WTC11 (cell line): ENCODE measurements around the gene ZIK1. TPM values are rescaled to one million over a fixed set of nuclear protein-coding genes. Genes with fewer than 3 reads are reported as not detected.

ENCODE experiments used
- ATAC-seq: fragments of 200-7000 bp; cut with Tn5 transposase; 2 replicates; pipeline ENCODE4 v1.10.0; 2021; ENCODE audit warnings: mild to moderate bottlenecking, moderate library complexity
- CTCF ChIA-PET: fragments of 300-600 bp; sonication (Branson Sonifier 250); formaldehyde crosslinking; loops from one replicate; lab custom pipeline; 2021; ENCODE audit warnings: antibody characterized with exemption; lab: Charles Lee
- POLR2A ChIA-PET: fragments of 350-600 bp; sonication (Branson Sonifier 250); formaldehyde crosslinking; loops from one replicate; lab custom pipeline; 2021; ENCODE audit warnings: antibody characterized with exemption; lab: Charles Lee
- DNase-seq: peaks from one replicate; pipeline ENCODE4 v3.0.0; 2021; ENCODE audit warnings: low spot score
- H3K27ac Mint-ChIP-seq: 2 replicates; pipeline ENCODE4 v1.8.0; 2021; ENCODE audit warnings: mixed read lengths
- H3K27me3 Mint-ChIP-seq: 2 replicates; pipeline ENCODE4 v1.8.0; 2021; ENCODE audit warnings: low read depth, mild to moderate bottlenecking, moderate library complexity, mixed read lengths
- H3K36me3 Mint-ChIP-seq: 2 replicates; pipeline ENCODE4 v1.8.0; 2021; ENCODE audit warnings: mixed read lengths
- H3K4me1 Mint-ChIP-seq: 2 replicates; pipeline ENCODE4 v1.8.0; 2022; ENCODE audit warnings: mixed read lengths
- H3K4me3 Mint-ChIP-seq: 2 replicates; pipeline ENCODE4 v1.8.0; 2021; ENCODE audit warnings: mild to moderate bottlenecking, moderate library complexity, mixed read lengths
- H3K9me3 Mint-ChIP-seq: 2 replicates; pipeline ENCODE4 v1.8.0; 2021; ENCODE audit warnings: mixed read lengths
- AFF4 ChIP-seq: sonication (generic); formaldehyde crosslinking; IDR thresholded peaks from 2 replicates; pipeline ENCODE4 v1.8.1; 2023; ENCODE audit warnings: mild to moderate bottlenecking, missing genetic modification reagents, borderline replicate concordance
- CREB1 ChIP-seq: sonication (generic); formaldehyde crosslinking; IDR thresholded peaks from 2 replicates; pipeline ENCODE4 v1.8.0; 2023; ENCODE audit warnings: mild to moderate bottlenecking, missing genetic modification reagents
- ERG ChIP-seq: fragments of 250-450 bp; sonication (Bioruptor Pico); IDR thresholded peaks from 2 replicates; pipeline ENCODE4 v1.8.0; 2021; ENCODE audit warnings: mild to moderate bottlenecking
- ESRRA ChIP-seq: sonication (generic); formaldehyde crosslinking; IDR thresholded peaks from 2 replicates; pipeline ENCODE4 v1.8.1; 2022; ENCODE audit warnings: mild to moderate bottlenecking, missing genetic modification reagents, borderline replicate concordance
- HMGXB4 ChIP-seq: sonication (generic); formaldehyde crosslinking; IDR thresholded peaks from 2 replicates; pipeline ENCODE4 v1.8.1; 2023; ENCODE audit warnings: mild to moderate bottlenecking, moderate library complexity, missing genetic modification reagents
- MAX ChIP-seq: sonication (generic); formaldehyde crosslinking; IDR thresholded peaks from 2 replicates; pipeline ENCODE4 v1.8.0; 2022; ENCODE audit warnings: mild to moderate bottlenecking, missing genetic modification reagents
- MXD4 ChIP-seq: fragments of 250-450 bp; sonication (Bioruptor Pico); IDR thresholded peaks from 2 replicates; pipeline ENCODE4 v1.8.0; 2021; ENCODE audit warnings: mild to moderate bottlenecking, moderate library complexity, borderline replicate concordance
- MYBL2 ChIP-seq: sonication (generic); formaldehyde crosslinking; IDR thresholded peaks from 2 replicates; pipeline ENCODE4 v1.8.1; 2023; ENCODE audit warnings: mild to moderate bottlenecking, moderate library complexity, missing genetic modification reagents
- NFE2L1 ChIP-seq: sonication (generic); formaldehyde crosslinking; IDR thresholded peaks from 2 replicates; pipeline ENCODE4 v1.8.1; 2023; ENCODE audit warnings: missing genetic modification reagents
- NFYB ChIP-seq: sonication (generic); formaldehyde crosslinking; conservative IDR thresholded peaks from 2 replicates; pipeline ENCODE4 v1.8.0; 2022; ENCODE audit warnings: low read depth, missing genetic modification reagents
- TCF7 ChIP-seq: sonication (generic); formaldehyde crosslinking; IDR thresholded peaks from 2 replicates; pipeline ENCODE4 v1.8.0; 2022; ENCODE audit warnings: mild to moderate bottlenecking, low read depth, missing genetic modification reagents, moderate library complexity
- TEAD1 ChIP-seq: sonication (generic); formaldehyde crosslinking; IDR thresholded peaks from 2 replicates; pipeline ENCODE4 v1.8.0; 2022; ENCODE audit warnings: mild to moderate bottlenecking, missing genetic modification reagents
- TP53 ChIP-seq: sonication (generic); formaldehyde crosslinking; IDR thresholded peaks from 2 replicates; pipeline ENCODE4 v1.8.1; 2023; ENCODE audit warnings: mild to moderate bottlenecking, missing genetic modification reagents
- USF2 ChIP-seq: sonication (generic); formaldehyde crosslinking; IDR thresholded peaks from 2 replicates; pipeline ENCODE4 v1.8.1; 2023; ENCODE audit warnings: mild to moderate bottlenecking, missing genetic modification reagents, moderate library complexity
- ZMAT4 ChIP-seq: fragments of 250-450 bp; sonication (Bioruptor Pico); IDR thresholded peaks from 2 replicates; pipeline ENCODE4 v1.9.0; 2021; ENCODE audit warnings: mild to moderate bottlenecking
- ZNF396 ChIP-seq: fragments of 250-450 bp; sonication (Bioruptor Pico); IDR thresholded peaks from 2 replicates; pipeline ENCODE4 v1.8.0; 2021; ENCODE audit warnings: mild to moderate bottlenecking, moderate library complexity, borderline replicate concordance
- total RNA-seq: library from RNA; stranded (reverse); gene quantifications from 3 replicates; pipeline ENCODE4 v1.2.3, GENCODE V29; 2021

Gene ZIK1
- total RNA-seq, 1 experiment from 2014 or later, result 31.1 TPM

- peak; percentile 72; the same call in 1 of the 2 replicates for TF ChIP-seq HMGXB4 (CRISPR knock-in tag)
- peak; percentile 86 for TF ChIP-seq NFYB
- TF ChIP-seq TEAD1 (CRISPR knock-in tag), result 0 out of 2 replicates have a peak, but pooled peaks have one; percentile 17
- no peak for TF ChIP-seq AFF4
These were observed 49.3 kb downstream of the ZIK1 start, which contains the start of gene ZNF211 (continued) for GRCh38 chr19:57632987-57633831.

- Mint-ChIP-seq H3K9me3 (peaks cover 23% of the 10 kb centered on the region), H3K27me3 (peaks cover 4% of the 10 kb centered on the region; the same call in 1 of the 2 replicates), H3K4me1 (peaks cover 16% of the 10 kb centered on the region), H3K36me3 (peaks cover 37% of the 10 kb centered on the region), H3K27ac (no peak overlapping the region), H3K4me3 (peak overlapping the region; percentile 96)
- 0 out of 2 replicates have a peak, but pooled peaks have one; percentile 4 for ATAC-seq
- CTCF ChIA-PET, result interaction anchor here (1.3 to 1.4 kb wide), 4 partner anchors 18 to 76 kb away, joined by 3 to 7 read pairs (median 6); partner anchors contain the start of genes ZNF154, ZNF416 and ZNF551
- POLR2A ChIA-PET, result interaction anchor here (1.0 to 1.8 kb wide), 2 partner anchors 31 to 48 kb away, joined by 3 to 10 read pairs; partner anchors contain the start of gene ZNF551
- DNase-seq, result no peak
- TF ChIP-seq ZMAT4 (CRISPR knock-in tag) (no peak), MAX (CRISPR knock-in tag) (no peak), MYBL2 (CRISPR knock-in tag) (no peak), TP53 (no peak), TCF7 (CRISPR knock-in tag) (no peak), CREB1 (CRISPR knock-in tag) (no peak), ERG (CRISPR knock-in tag) (no peak), ESRRA (no peak), NFE2L1 (CRISPR knock-in tag) (no peak), MXD4 (CRISPR knock-in tag) (no peak), USF2 (CRISPR knock-in tag) (no peak), ZNF396 (CRISPR knock-in tag) (no peak)
These were observed 49.8 kb downstream of the ZIK1 start for GRCh38 chr19:57633832-57634131.
